Measurements from ENCODE around the gene STK32A.

Gene STK32A

GRCh38 chr5:147309621-147310020 lies 74.8 kb downstream of the STK32A start:
- no peak for DNase-seq (ENCODE audit: low read depth)
- TF ChIP-seq CTCF (IDR thresholded peaks at IDR 0.05; ENCODE audit: low read depth, low read length, missing control alignments), result no peak
- no peak overlapping the region for H3K4me3 ChIP-seq (ENCODE audit: low read depth, low read length)
- in situ Hi-C loops (cut with HindIII; ENCODE audit: low sequenced_read_pairs), result no loop called here

- DNase-seq (ENCODE audit: low read depth), result peak; percentile 18
- H3K4me3 ChIP-seq (ENCODE audit: low read depth, low read length), result no peak overlapping the region
- in situ Hi-C loops (cut with HindIII; ENCODE audit: low sequenced_read_pairs), result no loop called here
- TF ChIP-seq CTCF (IDR thresholded peaks at IDR 0.05; ENCODE audit: low read depth, low read length, missing control alignments), result no peak
Observed at GRCh38 chr5:147310059-147310704, 75.4 kb downstream of the STK32A start.

GRCh38 chr5:147317978-147318684 lies 83.3 kb downstream of the STK32A start:
- DNase-seq (ENCODE audit: low read depth), result no peak
- TF ChIP-seq CTCF (IDR thresholded peaks at IDR 0.05; ENCODE audit: low read depth, low read length, missing control alignments), result no peak
- H3K4me3 ChIP-seq (ENCODE audit: low read depth, low read length), result no peak overlapping the region
- in situ Hi-C loops (cut with HindIII; ENCODE audit: low sequenced_read_pairs), result no loop called here

GRCh38 chr5:147321569-147321968 lies 86.7 kb downstream of the STK32A start:
- no peak for TF ChIP-seq CTCF (IDR thresholded peaks at IDR 0.05; ENCODE audit: low read depth, low read length, missing control alignments)
- in situ Hi-C loops (cut with HindIII; ENCODE audit: low sequenced_read_pairs), result no loop called here
- DNase-seq (ENCODE audit: low read depth), result no peak
- H3K4me3 ChIP-seq (ENCODE audit: low read depth, low read length), result no peak overlapping the region

- in situ Hi-C loops (cut with HindIII; ENCODE audit: low sequenced_read_pairs), result no loop called here
Observed at GRCh38 chr5:147327421-147327820, 92.6 kb downstream of the STK32A start.

GRCh38 chr5:147327905-147328304 lies 93.1 kb downstream of the STK32A start:
- no peak for TF ChIP-seq CTCF (IDR thresholded peaks at IDR 0.05; ENCODE audit: low read depth, low read length, missing control alignments)
- H3K4me3 ChIP-seq (ENCODE audit: low read depth, low read length), result no peak overlapping the region
- no peak for DNase-seq (ENCODE audit: low read depth)
- in situ Hi-C loops (cut with HindIII; ENCODE audit: low sequenced_read_pairs), result no loop called here

More at GRCh38 chr5:147327421-147327820, 92.6 kb downstream of the STK32A start:
- no peak for TF ChIP-seq CTCF (IDR thresholded peaks at IDR 0.05; ENCODE audit: low read depth, low read length, missing control alignments)
- no peak overlapping the region for H3K4me3 ChIP-seq (ENCODE audit: low read depth, low read length)
- DNase-seq (ENCODE audit: low read depth), result no peak
